HCT116 (cell line): Measurements from ENCODE around the gene EFEMP2. TPM values are rescaled to one million over a fixed set of nuclear protein-coding genes. Genes with fewer than 3 reads are reported as not detected.

Source experiments
- ATAC-seq: fragments of 200-7000 bp; cut with Tn5 transposase; 2 replicates; pipeline ENCODE4 v1.9.1; 2020; ENCODE audit warnings: mild to moderate bottlenecking, moderate library complexity
- BruUV-seq: library from RNA; stranded (reverse); fragments of 400-500 nt; replicated peaks from 2 replicates; lab custom pipeline; 2021; lab: Mats Ljungman, UMichigan
- CTCF ChIA-PET: fragments of 300-600 bp; sonication (Branson Sonifier 250); formaldehyde crosslinking; loops from one replicate; lab custom pipeline; 2021; ENCODE audit warnings: antibody characterized with exemption; lab: Charles Lee
- POLR2A ChIA-PET: fragments of 300-600, 350-600 bp; sonication (Branson Sonifier 250); formaldehyde crosslinking; loops from one replicate; lab custom pipeline; 2021; ENCODE audit warnings: antibody characterized with exemption; lab: Charles Lee
- RAD21 ChIA-PET, 2 experiments: fragments of 300-600 bp; sonication (Branson Sonifier 250); formaldehyde crosslinking; loops; one replicate each; lab custom pipeline; 2023; ENCODE audit warnings: low total read pairs in 2 of 2; ENCODE audit not compliant: uncharacterized antibody in 2 of 2, unreplicated experiment in 2 of 2, low non-redundant PET in 1 of 2; lab: Charles Lee
- DNase-seq: peaks from one replicate; pipeline ENCODE4 v3.0.0-alpha.2; 2010; ENCODE audit warnings: low read depth, low spot score
- H2AFZ ChIP-seq: fragments of 200-600 bp; shearing (Covaris generic), sonication (generic); 2 replicates; pipeline ENCODE4 v1.6.1; 2017; ENCODE audit warnings: low read depth, mixed run types, mixed read lengths, antibody characterized with exemption, low read length; ENCODE audit not compliant: poor library complexity, severe bottlenecking
- H3K27ac ChIP-seq: 2 replicates; pipeline ENCODE4 v1.5.1; 2012; ENCODE audit warnings: low read depth, low read length
- H3K27me3 ChIP-seq: fragments of 200-600 bp; sonication (generic); 2 replicates; pipeline ENCODE4 v1.6.1; 2016; ENCODE audit warnings: mixed run types, low read length, mixed read lengths; ENCODE audit not compliant: insufficient read depth
- H3K36me3 ChIP-seq, 2 experiments: fragments of 200-500 bp in 1 of 2; fragments of 200-600 bp in 1 of 2; sonication (Bioruptor generic) in 1 of 2; sonication (generic) in 1 of 2; 2 replicates each; pipeline versions ENCODE4 v1.5.1 to v1.6.1; 2014 to 2016; ENCODE audit warnings: low read length in 2 of 2, inconsistent platforms in 1 of 2, mixed read lengths in 1 of 2, mixed run types in 1 of 2; ENCODE audit not compliant: insufficient read depth in 2 of 2, control insufficient read depth in 1 of 2
- H3K4me1 ChIP-seq, 2 experiments: fragments of 200-600 bp in 1 of 2; sonication (generic) in 1 of 2; 2 replicates each; pipeline versions ENCODE4 v1.5.1 to v1.6.1; 2012 to 2017; ENCODE audit warnings: low read length in 2 of 2, inconsistent platforms in 1 of 2, mild to moderate bottlenecking in 1 of 2, mixed read lengths in 1 of 2, mixed run types in 1 of 2, moderate library complexity in 1 of 2; ENCODE audit not compliant: insufficient read depth in 2 of 2, control insufficient read depth in 1 of 2
- H3K4me2 ChIP-seq: fragments of 200-600 bp; sonication (generic); 2 replicates; pipeline ENCODE4 v1.6.1; 2017; ENCODE audit warnings: mixed run types, low read length, mixed read lengths
- H3K4me3 ChIP-seq, 2 experiments: fragments of 200-600 bp in 1 of 2; sonication (generic) in 1 of 2; replicated peaks in 1 of 2; 2 replicates each; pipeline ENCODE4 v1.5.1; 2011 to 2016; ENCODE audit warnings: low read length in 2 of 2, control low read depth in 1 of 2, low read depth in 1 of 2, mild to moderate bottlenecking in 1 of 2, mixed read lengths in 1 of 2, mixed run types in 1 of 2
- H3K79me2 ChIP-seq: fragments of 200-600 bp; sonication (generic); 2 replicates; pipeline ENCODE4 v1.6.1; 2017; ENCODE audit warnings: mild to moderate bottlenecking, mixed run types, low read length, moderate library complexity, mixed read lengths; ENCODE audit not compliant: insufficient read depth
- H3K9ac ChIP-seq: fragments of 200-600 bp; sonication (generic); 2 replicates; pipeline ENCODE4 v1.6.1; 2016; ENCODE audit warnings: low read length, mixed read lengths
- H3K9me2 ChIP-seq: fragments of 200-600 bp; sonication (generic), shearing (Covaris generic); 2 replicates; pipeline ENCODE4 v1.6.1; 2017; ENCODE audit warnings: mixed run types, mild to moderate bottlenecking, moderate library complexity; ENCODE audit not compliant: insufficient read depth
- H3K9me3 ChIP-seq, 2 experiments: fragments of 200-500 bp in 1 of 2; fragments of 200-600 bp in 1 of 2; sonication (Bioruptor generic) in 1 of 2; sonication (generic) in 1 of 2; 2 replicates each; pipeline ENCODE4 v1.6.1; 2014 to 2017; ENCODE audit warnings: low read length in 2 of 2, mixed read lengths in 2 of 2, inconsistent platforms in 1 of 2, low read depth in 1 of 2, mild to moderate bottlenecking in 1 of 2, mixed run types in 1 of 2, moderate library complexity in 1 of 2; ENCODE audit not compliant: control insufficient read depth in 1 of 2, insufficient read depth in 1 of 2
- H4K20me1 ChIP-seq: fragments of 200-600 bp; sonication (generic), shearing (Covaris generic); 2 replicates; pipeline ENCODE4 v1.6.1; 2017; ENCODE audit warnings: mixed run types, mild to moderate bottlenecking, moderate library complexity; ENCODE audit not compliant: insufficient read depth
- CBX3 ChIP-seq: IDR thresholded peaks from 2 replicates; pipeline ENCODE4 v1.6.1; 2012; ENCODE audit warnings: low read depth
- CTCF ChIP-seq, 3 experiments: fragments of 200-600 bp in 1 of 3; sonication (generic) in 1 of 3; IDR thresholded peaks in 2 of 3; conservative IDR thresholded peaks in 1 of 3; 2 replicates each; pipeline ENCODE4 v1.5.1; 2012 to 2017; ENCODE audit warnings: low read depth in 2 of 3, low read length in 2 of 3, antibody characterized with exemption in 1 of 3, borderline replicate concordance in 1 of 3, control low read depth in 1 of 3, mild to moderate bottlenecking in 1 of 3, mixed read lengths in 1 of 3, mixed run types in 1 of 3, moderate library complexity in 1 of 3; ENCODE audit not compliant: insufficient read depth in 1 of 3
- ELF1 ChIP-seq: IDR thresholded peaks from 2 replicates; pipeline ENCODE4 v1.6.1; 2012; ENCODE audit warnings: low read depth, borderline replicate concordance
- POLR2AphosphoS5 ChIP-seq: IDR thresholded peaks from 2 replicates; pipeline ENCODE4 v1.6.1; 2011; ENCODE audit warnings: mild to moderate bottlenecking, low read depth, low read length, moderate library complexity
- intact Hi-C: fragments of 100-400 bp; cut with micrococcal nuclease; formaldehyde crosslinking; loops from 2 replicates; pipeline ENCODE4 v1.10.0; 2022
- total RNA-seq: library from RNA; stranded (reverse); gene quantifications from one replicate; pipeline ENCODE4 v1.2.1, GENCODE V29; 2021; ENCODE audit not compliant: unreplicated experiment

Gene EFEMP2
- total RNA-seq, 1 experiment from 2014 or later, result 8.4 TPM

- BruUV-seq, result no TSS peak
Observed at GRCh38 chr11:65880844-65881421, 8.3 kb upstream of the EFEMP2 start.

More at GRCh38 chr11:65880844-65881421, 8.3 kb upstream of the EFEMP2 start:
- Histone ChIP-seq H2AFZ (no peak overlapping the region), H3K4me2 (no peak overlapping the region), H3K27ac (no peak overlapping the region), H3K79me2 (peaks cover 22% of the 10 kb centered on the region; the same call in 1 of the 2 replicates), H3K9me3 (no peaks in the 10 kb centered on the region), H3K36me3 (peaks cover 5 to 36% of the 10 kb centered on the region in 2 experiments), H3K4me3 (no peak overlapping the region), H3K9ac (no peak overlapping the region), H4K20me1 (no peaks in the 10 kb centered on the region), H3K4me1 (peaks cover 2 to 11% of the 10 kb centered on the region in 2 experiments; a peak in 3 of 4 replicates), H3K9me2 (no peaks in the 10 kb centered on the region), H3K27me3 (no peaks in the 10 kb centered on the region)
- POLR2A ChIA-PET, result no interaction called here
- CTCF ChIA-PET, result no interaction called here
- intact Hi-C loops, result no loop called here
- TF ChIP-seq CTCF (IDR thresholded peaks at IDR 0.05 in 2 of 3, conservative IDR thresholded peaks at IDR 0.05 in 1 of 3; ENCODE audit: borderline replicate concordance in 1 of 3, insufficient read depth in 1 of 3, low read depth in 2 of 3, low read length in 2 of 3), result no peak
- TF ChIP-seq ELF1, result no peak
- TF ChIP-seq CBX3, result no peak
- TF ChIP-seq POLR2AphosphoS5, result no peak
- DNase-seq (no peak), ATAC-seq (no peak)
- RAD21 ChIA-PET, result no interaction called here
